MM.1S (cell line): Measurements from ENCODE around the gene FBLN1.

Experiments used
- CTCF ChIP-seq: fragments of 300-600 bp; sonication (generic); IDR thresholded peaks from 2 replicates; pipeline ENCODE4 v1.5.1; 2016; ENCODE audit warnings: antibody characterized with exemption, low read length, mixed read lengths
- EZH2phosphoT487 ChIP-seq: fragments of 300-600 bp; sonication (generic); IDR thresholded peaks from 2 replicates; pipeline ENCODE4 v1.6.1; 2018; ENCODE audit warnings: antibody characterized with exemption, low read length

- TF ChIP-seq CTCF (no peak), EZH2phosphoT487 (no peak)
These were observed 119.3 kb downstream of the FBLN1 start for GRCh38 chr22:45621836-45622600.
